Esophagus muscularis mucosa (tissue), 4 donors: ENCODE measurements around the gene DPF3.

ENCODE experiments used
- CTCF ChIP-seq, 3 experiments: fragments of 200-600 bp in 2 of 3; fragments of 450-650 bp in 1 of 3; sonication (generic) in 2 of 3; IDR thresholded peaks; one replicate each; pipeline ENCODE4 v1.5.1; 2017 to 2019; ENCODE audit warnings: antibody characterized with exemption in 3 of 3, mild to moderate bottlenecking in 2 of 3, moderate library complexity in 1 of 3
- EP300 ChIP-seq: sonication (generic); formaldehyde crosslinking; IDR thresholded peaks from one replicate; pipeline ENCODE4 v1.6.1; 2017; ENCODE audit warnings: antibody characterized with exemption
- POLR2A ChIP-seq: fragments of 450-650 bp; IDR thresholded peaks from one replicate; pipeline ENCODE4 v1.6.1; 2017; ENCODE audit warnings: antibody characterized with exemption, moderate library complexity, mild to moderate bottlenecking, low read depth

GRCh38 chr14:72876710-72877063 is 17.2 kb downstream of the DPF3 start:
- TF ChIP-seq CTCF (IDR thresholded peaks at IDR 0.05) (no peak), POLR2A (no peak), EP300 (no peak)
